WTC11 (cell line): Measurements from ENCODE around the gene ANTXRL. TPM values are rescaled to one million over a fixed set of nuclear protein-coding genes. Genes with fewer than 3 reads are reported as not detected.

Experiments
- ATAC-seq: fragments of 200-7000 bp; cut with Tn5 transposase; 2 replicates; pipeline ENCODE4 v1.10.0; 2021; ENCODE audit warnings: mild to moderate bottlenecking, moderate library complexity
- CTCF ChIA-PET: fragments of 300-600 bp; sonication (Branson Sonifier 250); formaldehyde crosslinking; loops from one replicate; lab custom pipeline; 2021; ENCODE audit warnings: antibody characterized with exemption; lab: Charles Lee
- POLR2A ChIA-PET: fragments of 350-600 bp; sonication (Branson Sonifier 250); formaldehyde crosslinking; loops from one replicate; lab custom pipeline; 2021; ENCODE audit warnings: antibody characterized with exemption; lab: Charles Lee
- DNase-seq: peaks from one replicate; pipeline ENCODE4 v3.0.0; 2021; ENCODE audit warnings: low spot score
- H3K27ac Mint-ChIP-seq: 2 replicates; pipeline ENCODE4 v1.8.0; 2021; ENCODE audit warnings: mixed read lengths
- H3K27me3 Mint-ChIP-seq: 2 replicates; pipeline ENCODE4 v1.8.0; 2021; ENCODE audit warnings: low read depth, mild to moderate bottlenecking, moderate library complexity, mixed read lengths
- H3K36me3 Mint-ChIP-seq: 2 replicates; pipeline ENCODE4 v1.8.0; 2021; ENCODE audit warnings: mixed read lengths
- H3K4me1 Mint-ChIP-seq: 2 replicates; pipeline ENCODE4 v1.8.0; 2022; ENCODE audit warnings: mixed read lengths
- H3K4me3 Mint-ChIP-seq: 2 replicates; pipeline ENCODE4 v1.8.0; 2021; ENCODE audit warnings: mild to moderate bottlenecking, moderate library complexity, mixed read lengths
- H3K9me3 Mint-ChIP-seq: 2 replicates; pipeline ENCODE4 v1.8.0; 2021; ENCODE audit warnings: mixed read lengths
- CREB1 ChIP-seq: sonication (generic); formaldehyde crosslinking; IDR thresholded peaks from 2 replicates; pipeline ENCODE4 v1.8.0; 2023; ENCODE audit warnings: mild to moderate bottlenecking, missing genetic modification reagents
- FOXK1 ChIP-seq: sonication (generic); formaldehyde crosslinking; IDR thresholded peaks from 2 replicates; pipeline ENCODE4 v1.8.0; 2022; ENCODE audit warnings: mild to moderate bottlenecking, moderate library complexity, missing genetic modification reagents
- IRF2 ChIP-seq: sonication (generic); formaldehyde crosslinking; IDR thresholded peaks from 2 replicates; pipeline ENCODE4 v1.8.0; 2022; ENCODE audit warnings: low read depth, missing genetic modification reagents, borderline replicate concordance
- JUN ChIP-seq: sonication (generic); formaldehyde crosslinking; IDR thresholded peaks from 2 replicates; pipeline ENCODE4 v1.8.0; 2023; ENCODE audit warnings: mild to moderate bottlenecking, missing genetic modification reagents
- NFATC4 ChIP-seq: fragments of 250-450 bp; sonication (Bioruptor Pico); IDR thresholded peaks from 2 replicates; pipeline ENCODE4 v1.9.0; 2021; ENCODE audit warnings: mild to moderate bottlenecking
- NFE2L1 ChIP-seq: sonication (generic); formaldehyde crosslinking; IDR thresholded peaks from 2 replicates; pipeline ENCODE4 v1.8.1; 2023; ENCODE audit warnings: missing genetic modification reagents
- NR1H2 ChIP-seq: sonication (generic); formaldehyde crosslinking; IDR thresholded peaks from 2 replicates; pipeline ENCODE4 v1.9.0; 2021; ENCODE audit warnings: mild to moderate bottlenecking, moderate library complexity, missing genetic modification reagents
- TEAD4 ChIP-seq: sonication (generic); formaldehyde crosslinking; IDR thresholded peaks from 2 replicates; pipeline ENCODE4 v1.8.0; 2022; ENCODE audit warnings: mild to moderate bottlenecking, missing genetic modification reagents
- total RNA-seq: library from RNA; stranded (reverse); gene quantifications from 3 replicates; pipeline ENCODE4 v1.2.3, GENCODE V29; 2021
- TF ChIP-seq, protein P1 (sequence below): sonication (generic); formaldehyde crosslinking; IDR thresholded peaks from 2 replicates; pipeline ENCODE4 v1.8.0; 2022; ENCODE audit warnings: mild to moderate bottlenecking, missing genetic modification reagents
- TF ChIP-seq, protein P2 (sequence below): sonication (generic); formaldehyde crosslinking; IDR thresholded peaks from 2 replicates; pipeline ENCODE4 v1.8.1; 2023; ENCODE audit warnings: mild to moderate bottlenecking, missing genetic modification reagents
- TF ChIP-seq, protein P3 (sequence below): sonication (generic); formaldehyde crosslinking; IDR thresholded peaks from 2 replicates; pipeline ENCODE4 v1.8.1; 2022; ENCODE audit warnings: mild to moderate bottlenecking, missing genetic modification reagents, moderate library complexity, borderline replicate concordance
- TF ChIP-seq, protein P4 (sequence below): sonication (generic); formaldehyde crosslinking; IDR thresholded peaks from 2 replicates; pipeline ENCODE4 v1.8.1; 2022; ENCODE audit warnings: low read depth, mild to moderate bottlenecking, moderate library complexity, missing genetic modification reagents, borderline replicate concordance
- TF ChIP-seq, protein P5 (sequence below): fragments of 250-450 bp; sonication (Bioruptor Pico); IDR thresholded peaks from 2 replicates; pipeline ENCODE4 v2.1.2; 2022; ENCODE audit warnings: mild to moderate bottlenecking, moderate library complexity
- TF ChIP-seq, protein P6 (sequence below): sonication (generic); formaldehyde crosslinking; IDR thresholded peaks from 2 replicates; pipeline ENCODE4 v1.8.0; 2022; ENCODE audit warnings: mild to moderate bottlenecking, missing genetic modification reagents
- TF ChIP-seq, protein P7 (sequence below): fragments of 250-450 bp; sonication (Bioruptor Pico); IDR thresholded peaks from 2 replicates; pipeline ENCODE4 v1.9.0; 2021; ENCODE audit warnings: moderate library complexity, mild to moderate bottlenecking, inconsistent platforms, borderline replicate concordance

The ANTXRL gene
- total RNA-seq, 1 experiment from 2014 or later: not detected

DNA sequence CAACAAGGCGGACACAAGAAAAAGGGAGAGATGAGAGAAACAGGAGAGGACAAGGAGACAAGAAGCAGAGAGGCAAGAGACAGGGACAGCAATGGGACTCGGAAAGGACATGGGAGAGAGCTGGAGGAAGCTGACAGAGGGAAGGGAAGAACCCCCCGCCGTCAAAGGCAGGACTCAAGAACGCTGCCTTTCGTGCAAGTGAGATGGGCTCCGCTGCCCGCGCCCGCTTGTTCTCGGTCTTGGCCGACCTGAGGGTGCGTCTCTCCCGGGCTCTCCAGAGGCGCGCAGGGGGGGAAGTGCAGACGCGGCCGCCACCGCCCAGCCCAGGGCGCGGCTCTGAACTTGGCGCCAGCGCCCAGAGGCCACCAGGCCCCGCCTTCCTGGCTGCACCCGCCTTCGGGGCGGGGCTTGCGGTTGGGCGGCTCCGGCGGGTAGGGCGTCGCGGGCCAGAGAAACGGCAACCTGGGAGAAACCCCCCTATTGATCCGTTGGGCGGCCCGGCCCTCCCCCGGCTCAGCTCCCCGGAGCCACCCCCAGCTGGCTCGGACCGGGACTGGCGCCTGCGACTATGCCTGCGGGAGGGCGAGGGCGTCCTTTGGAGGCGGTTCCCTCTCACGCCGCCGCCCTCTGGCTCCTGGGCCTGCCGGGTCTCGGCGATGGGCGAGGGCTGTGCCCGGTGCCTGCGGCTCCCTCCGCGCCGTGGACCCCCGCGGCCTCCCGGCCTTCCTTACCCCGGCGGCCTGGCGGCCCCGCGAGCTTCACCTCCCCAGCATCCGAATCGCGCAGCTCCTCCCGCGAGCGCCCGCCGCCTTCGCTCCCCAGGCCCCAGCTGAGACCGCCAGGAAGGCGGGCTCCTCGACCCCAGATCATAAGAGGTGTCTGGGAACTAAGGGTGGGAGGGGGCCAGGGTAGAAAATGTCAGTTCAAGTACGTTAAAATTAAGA lies 2.2 kb upstream of the ANTXRL start (continued):
- TF ChIP-seq, protein P1, sequence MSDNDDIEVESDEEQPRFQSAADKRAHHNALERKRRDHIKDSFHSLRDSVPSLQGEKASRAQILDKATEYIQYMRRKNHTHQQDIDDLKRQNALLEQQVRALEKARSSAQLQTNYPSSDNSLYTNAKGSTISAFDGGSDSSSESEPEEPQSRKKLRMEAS: 0 out of 2 replicates have a peak, but pooled peaks have one; percentile 9
- peak; percentile 31; the same call in 1 of the 2 replicates for TF ChIP-seq NFE2L1 (CRISPR knock-in tag)

DNA sequence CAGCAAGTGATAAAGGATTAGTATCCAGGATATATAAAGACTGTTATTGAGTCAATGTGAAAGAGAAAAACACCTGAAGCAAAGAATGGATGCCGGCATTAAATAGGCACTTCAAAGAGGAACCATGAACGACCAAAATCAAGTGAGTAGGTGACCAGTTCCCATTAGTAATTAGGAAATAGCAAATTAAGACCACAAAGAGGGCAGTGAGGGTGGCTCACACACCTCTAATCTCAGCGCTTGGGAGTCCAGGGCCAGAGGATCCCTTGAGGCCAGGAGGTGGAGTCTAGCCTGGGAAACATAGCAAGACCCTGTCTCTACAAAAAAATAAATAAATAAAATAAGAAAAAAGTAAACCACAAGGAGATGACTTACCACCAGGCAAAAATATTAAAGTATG lies 1.5 kb upstream of the ANTXRL start:
- Mint-ChIP-seq H3K36me3 (no peaks in the 10 kb centered on the region), H3K27me3 (peaks cover 53% of the 10 kb centered on the region), H3K9me3 (no peaks in the 10 kb centered on the region)
- no peak for DNase-seq
- TF ChIP-seq IRF2 (CRISPR knock-in tag) (no peak), NFATC4 (CRISPR knock-in tag) (no peak)
- TF ChIP-seq, all 79 proteins: peak for 0
- POLR2A ChIA-PET: interaction anchor here (0.6 kb wide), 1 partner anchor 16 kb away, joined by 4 read pairs; no protein-coding TSS in a partner anchor
- CTCF ChIA-PET: no interaction called here
- no peak for ATAC-seq
- H3K27ac Mint-ChIP-seq: no peak overlapping the region
- peak overlapping the region; percentile 66 for H3K4me3 Mint-ChIP-seq
- H3K4me1 Mint-ChIP-seq: peaks cover 23% of the 10 kb centered on the region

DNA sequence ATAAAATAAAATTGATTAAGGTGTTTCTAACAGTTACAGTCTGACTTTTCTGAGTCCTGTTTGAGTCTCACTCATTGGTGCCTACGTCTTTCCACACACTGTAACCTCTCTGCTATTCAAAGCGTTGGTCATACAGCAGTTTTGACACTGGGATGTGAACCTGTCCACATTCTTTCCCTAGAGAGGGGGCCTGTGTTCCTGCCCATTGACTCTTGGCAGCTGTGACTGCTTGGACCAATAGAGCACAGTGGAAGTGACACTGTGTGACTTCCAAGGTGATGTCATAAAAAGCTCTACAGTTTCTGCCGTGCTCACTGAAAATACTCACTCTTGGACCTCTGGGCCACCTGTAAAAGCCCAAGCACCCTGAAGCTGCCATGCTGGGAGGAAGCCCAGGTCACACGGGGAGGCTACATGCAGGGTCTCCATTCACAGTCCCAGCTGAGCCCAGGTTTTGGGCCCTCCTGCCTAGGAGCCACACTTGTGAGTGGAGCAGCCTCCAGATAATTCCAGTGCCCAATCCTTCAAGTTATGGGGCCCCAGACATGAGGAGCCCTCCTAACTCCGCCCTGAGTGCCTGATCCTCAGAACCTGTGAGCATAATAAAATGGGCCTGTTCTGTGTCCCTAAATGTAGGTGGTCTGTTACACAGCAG lies 704 bp upstream of the ANTXRL start:
- H3K27ac Mint-ChIP-seq: no peak overlapping the region
- no peak overlapping the region for H3K4me3 Mint-ChIP-seq
- no peak for ATAC-seq
- CTCF ChIA-PET: no interaction called here
- H3K4me1 Mint-ChIP-seq: peaks cover 29% of the 10 kb centered on the region
- H3K27me3 Mint-ChIP-seq: peaks cover 47% of the 10 kb centered on the region
- H3K36me3 Mint-ChIP-seq: no peaks in the 10 kb centered on the region
- no peak for TF ChIP-seq TEAD4
- TF ChIP-seq, protein P2, sequence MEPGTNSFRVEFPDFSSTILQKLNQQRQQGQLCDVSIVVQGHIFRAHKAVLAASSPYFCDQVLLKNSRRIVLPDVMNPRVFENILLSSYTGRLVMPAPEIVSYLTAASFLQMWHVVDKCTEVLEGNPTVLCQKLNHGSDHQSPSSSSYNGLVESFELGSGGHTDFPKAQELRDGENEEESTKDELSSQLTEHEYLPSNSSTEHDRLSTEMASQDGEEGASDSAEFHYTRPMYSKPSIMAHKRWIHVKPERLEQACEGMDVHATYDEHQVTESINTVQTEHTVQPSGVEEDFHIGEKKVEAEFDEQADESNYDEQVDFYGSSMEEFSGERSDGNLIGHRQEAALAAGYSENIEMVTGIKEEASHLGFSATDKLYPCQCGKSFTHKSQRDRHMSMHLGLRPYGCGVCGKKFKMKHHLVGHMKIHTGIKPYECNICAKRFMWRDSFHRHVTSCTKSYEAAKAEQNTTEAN (CRISPR knock-in tag): no peak
- TF ChIP-seq, protein P3, sequence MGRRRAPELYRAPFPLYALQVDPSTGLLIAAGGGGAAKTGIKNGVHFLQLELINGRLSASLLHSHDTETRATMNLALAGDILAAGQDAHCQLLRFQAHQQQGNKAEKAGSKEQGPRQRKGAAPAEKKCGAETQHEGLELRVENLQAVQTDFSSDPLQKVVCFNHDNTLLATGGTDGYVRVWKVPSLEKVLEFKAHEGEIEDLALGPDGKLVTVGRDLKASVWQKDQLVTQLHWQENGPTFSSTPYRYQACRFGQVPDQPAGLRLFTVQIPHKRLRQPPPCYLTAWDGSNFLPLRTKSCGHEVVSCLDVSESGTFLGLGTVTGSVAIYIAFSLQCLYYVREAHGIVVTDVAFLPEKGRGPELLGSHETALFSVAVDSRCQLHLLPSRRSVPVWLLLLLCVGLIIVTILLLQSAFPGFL: no peak
- no peak for TF ChIP-seq FOXK1
- TF ChIP-seq CREB1 (CRISPR knock-in tag): no peak
- TF ChIP-seq JUN: no peak
- TF ChIP-seq, protein P4, sequence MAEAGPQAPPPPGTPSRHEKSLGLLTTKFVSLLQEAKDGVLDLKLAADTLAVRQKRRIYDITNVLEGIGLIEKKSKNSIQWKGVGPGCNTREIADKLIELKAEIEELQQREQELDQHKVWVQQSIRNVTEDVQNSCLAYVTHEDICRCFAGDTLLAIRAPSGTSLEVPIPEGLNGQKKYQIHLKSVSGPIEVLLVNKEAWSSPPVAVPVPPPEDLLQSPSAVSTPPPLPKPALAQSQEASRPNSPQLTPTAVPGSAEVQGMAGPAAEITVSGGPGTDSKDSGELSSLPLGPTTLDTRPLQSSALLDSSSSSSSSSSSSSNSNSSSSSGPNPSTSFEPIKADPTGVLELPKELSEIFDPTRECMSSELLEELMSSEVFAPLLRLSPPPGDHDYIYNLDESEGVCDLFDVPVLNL: no peak
- TF ChIP-seq, protein P5, sequence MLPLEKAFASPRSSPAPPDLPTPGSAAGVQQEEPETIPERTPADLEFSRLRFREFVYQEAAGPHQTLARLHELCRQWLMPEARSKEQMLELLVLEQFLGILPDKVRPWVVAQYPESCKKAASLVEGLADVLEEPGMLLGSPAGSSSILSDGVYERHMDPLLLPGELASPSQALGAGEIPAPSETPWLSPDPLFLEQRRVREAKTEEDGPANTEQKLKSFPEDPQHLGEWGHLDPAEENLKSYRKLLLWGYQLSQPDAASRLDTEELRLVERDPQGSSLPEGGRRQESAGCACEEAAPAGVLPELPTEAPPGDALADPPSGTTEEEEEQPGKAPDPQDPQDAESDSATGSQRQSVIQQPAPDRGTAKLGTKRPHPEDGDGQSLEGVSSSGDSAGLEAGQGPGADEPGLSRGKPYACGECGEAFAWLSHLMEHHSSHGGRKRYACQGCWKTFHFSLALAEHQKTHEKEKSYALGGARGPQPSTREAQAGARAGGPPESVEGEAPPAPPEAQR (CRISPR knock-in tag): no peak
- TF ChIP-seq, protein P6, sequence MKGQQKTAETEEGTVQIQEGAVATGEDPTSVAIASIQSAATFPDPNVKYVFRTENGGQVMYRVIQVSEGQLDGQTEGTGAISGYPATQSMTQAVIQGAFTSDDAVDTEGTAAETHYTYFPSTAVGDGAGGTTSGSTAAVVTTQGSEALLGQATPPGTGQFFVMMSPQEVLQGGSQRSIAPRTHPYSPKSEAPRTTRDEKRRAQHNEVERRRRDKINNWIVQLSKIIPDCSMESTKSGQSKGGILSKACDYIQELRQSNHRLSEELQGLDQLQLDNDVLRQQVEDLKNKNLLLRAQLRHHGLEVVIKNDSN (CRISPR knock-in tag): no peak
- TF ChIP-seq, protein P7, sequence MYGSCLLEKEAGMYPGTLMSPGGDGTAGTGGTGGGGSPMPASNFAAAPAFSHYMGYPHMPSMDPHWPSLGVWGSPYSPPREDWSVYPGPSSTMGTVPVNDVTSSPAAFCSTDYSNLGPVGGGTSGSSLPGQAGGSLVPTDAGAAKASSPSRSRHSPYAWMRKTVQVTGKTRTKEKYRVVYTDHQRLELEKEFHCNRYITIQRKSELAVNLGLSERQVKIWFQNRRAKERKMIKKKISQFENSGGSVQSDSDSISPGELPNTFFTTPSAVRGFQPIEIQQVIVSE: no peak
- no peak for TF ChIP-seq NR1H2
- TF ChIP-seq, all 79 proteins: peak for 0
- no peak for DNase-seq
- no peaks in the 10 kb centered on the region for H3K9me3 Mint-ChIP-seq
- POLR2A ChIA-PET: no interaction called here
